Testis (tissue), 2 donors: ENCODE data around the gene PRR7.

Source experiments
- POLR2A ChIP-seq: fragments of 450-650 bp; IDR thresholded peaks from one replicate; pipeline ENCODE4 v1.6.1; 2017; ENCODE audit warnings: antibody characterized with exemption, mild to moderate bottlenecking, moderate library complexity
- TF ChIP-seq, protein P1 (sequence below), 3 experiments: fragments of 450-650 bp in 2 of 3; fragments of 200-600 bp in 1 of 3; sonication (generic) in 1 of 3; IDR thresholded peaks; one replicate each; pipeline ENCODE4 v1.5.1; 2016 to 2019; ENCODE audit warnings: antibody characterized with exemption in 3 of 3, mild to moderate bottlenecking in 2 of 3, moderate library complexity in 1 of 3

DNA sequence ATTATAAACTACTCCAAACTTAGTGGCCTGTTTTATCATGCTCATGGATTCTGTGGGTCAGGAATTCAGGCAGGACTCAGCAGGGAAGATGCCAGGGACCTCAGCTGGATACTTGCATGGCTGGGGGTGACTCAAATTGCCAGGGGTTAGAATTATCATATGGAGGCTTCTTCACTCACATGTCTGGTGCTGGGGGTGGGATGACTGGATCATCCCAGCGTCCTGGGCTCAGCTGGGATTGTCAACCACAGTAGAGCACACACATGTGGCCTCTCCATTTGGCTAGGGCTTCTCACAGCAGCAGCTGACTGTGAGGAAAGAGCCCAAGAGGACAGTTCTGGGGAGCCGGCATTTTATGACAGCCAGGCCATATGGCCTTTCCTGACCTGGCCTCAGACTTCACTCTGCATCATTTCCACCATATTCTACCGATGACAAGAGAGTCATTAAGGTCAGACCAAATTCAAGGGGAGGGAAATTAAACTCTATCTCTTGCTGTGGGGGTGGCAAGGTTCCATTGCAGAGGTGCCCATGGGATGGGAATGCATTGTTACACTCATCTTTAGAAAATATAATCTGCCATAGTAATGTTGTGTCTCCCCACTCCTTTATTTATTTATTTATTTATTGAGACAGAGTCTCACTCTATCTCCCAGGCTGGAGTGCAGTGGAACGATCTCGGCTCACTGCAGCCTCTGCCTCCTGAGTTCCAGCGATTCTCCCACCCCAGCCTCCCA is 25.4 kb upstream of the PRR7 start:
- TF ChIP-seq, protein P1, sequence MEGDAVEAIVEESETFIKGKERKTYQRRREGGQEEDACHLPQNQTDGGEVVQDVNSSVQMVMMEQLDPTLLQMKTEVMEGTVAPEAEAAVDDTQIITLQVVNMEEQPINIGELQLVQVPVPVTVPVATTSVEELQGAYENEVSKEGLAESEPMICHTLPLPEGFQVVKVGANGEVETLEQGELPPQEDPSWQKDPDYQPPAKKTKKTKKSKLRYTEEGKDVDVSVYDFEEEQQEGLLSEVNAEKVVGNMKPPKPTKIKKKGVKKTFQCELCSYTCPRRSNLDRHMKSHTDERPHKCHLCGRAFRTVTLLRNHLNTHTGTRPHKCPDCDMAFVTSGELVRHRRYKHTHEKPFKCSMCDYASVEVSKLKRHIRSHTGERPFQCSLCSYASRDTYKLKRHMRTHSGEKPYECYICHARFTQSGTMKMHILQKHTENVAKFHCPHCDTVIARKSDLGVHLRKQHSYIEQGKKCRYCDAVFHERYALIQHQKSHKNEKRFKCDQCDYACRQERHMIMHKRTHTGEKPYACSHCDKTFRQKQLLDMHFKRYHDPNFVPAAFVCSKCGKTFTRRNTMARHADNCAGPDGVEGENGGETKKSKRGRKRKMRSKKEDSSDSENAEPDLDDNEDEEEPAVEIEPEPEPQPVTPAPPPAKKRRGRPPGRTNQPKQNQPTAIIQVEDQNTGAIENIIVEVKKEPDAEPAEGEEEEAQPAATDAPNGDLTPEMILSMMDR (IDR thresholded peaks at IDR 0.05): no peak
- no peak for TF ChIP-seq POLR2A
